Measurements from ENCODE around the gene CHD3.

The CHD3 gene

DNA sequence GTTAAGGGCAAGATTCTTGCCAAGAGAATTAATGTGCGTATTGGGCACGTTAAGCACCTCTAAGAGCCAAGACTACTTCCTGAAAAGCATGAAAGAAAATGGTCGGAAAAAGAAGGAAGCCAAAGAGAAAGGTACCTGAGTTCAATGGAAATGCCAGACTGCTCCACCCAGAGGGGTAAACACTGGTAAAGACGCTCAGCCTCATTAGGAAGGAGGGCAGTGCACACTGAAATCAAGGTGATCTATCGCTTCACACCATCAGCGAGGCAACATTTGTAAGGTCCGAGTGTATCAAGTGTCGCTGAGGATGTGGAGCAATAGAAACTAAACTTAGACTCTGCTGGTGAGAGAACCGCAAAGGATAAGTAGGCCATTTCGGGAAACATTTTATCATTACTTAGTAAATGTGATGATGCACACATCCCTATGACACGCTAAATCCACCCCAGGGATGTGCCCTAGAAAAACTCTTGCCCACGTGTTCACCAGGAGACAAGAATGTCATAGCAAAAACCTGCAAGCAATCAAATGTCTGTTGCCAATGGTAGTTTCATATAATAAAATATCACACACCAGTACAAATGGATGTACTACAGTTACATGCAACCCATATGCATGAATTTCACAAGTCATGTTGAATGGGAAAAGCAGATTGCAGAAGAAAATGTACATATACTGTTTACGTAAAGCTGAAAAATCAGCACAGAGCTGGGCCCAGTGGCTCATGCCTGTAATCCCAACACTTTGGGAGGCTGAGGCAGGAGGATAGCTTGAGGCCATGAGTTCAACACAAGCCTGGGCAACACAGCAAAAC lies 67.0 kb downstream of the CHD3 start:
- TF ChIP-seq CTCF (IDR thresholded peaks at IDR 0.05), result no peak

- TF ChIP-seq CTCF (IDR thresholded peaks at IDR 0.05), result no peak
Observed at GRCh38 chr17:7956228-7956965, 67.8 kb downstream of the CHD3 start.

DNA sequence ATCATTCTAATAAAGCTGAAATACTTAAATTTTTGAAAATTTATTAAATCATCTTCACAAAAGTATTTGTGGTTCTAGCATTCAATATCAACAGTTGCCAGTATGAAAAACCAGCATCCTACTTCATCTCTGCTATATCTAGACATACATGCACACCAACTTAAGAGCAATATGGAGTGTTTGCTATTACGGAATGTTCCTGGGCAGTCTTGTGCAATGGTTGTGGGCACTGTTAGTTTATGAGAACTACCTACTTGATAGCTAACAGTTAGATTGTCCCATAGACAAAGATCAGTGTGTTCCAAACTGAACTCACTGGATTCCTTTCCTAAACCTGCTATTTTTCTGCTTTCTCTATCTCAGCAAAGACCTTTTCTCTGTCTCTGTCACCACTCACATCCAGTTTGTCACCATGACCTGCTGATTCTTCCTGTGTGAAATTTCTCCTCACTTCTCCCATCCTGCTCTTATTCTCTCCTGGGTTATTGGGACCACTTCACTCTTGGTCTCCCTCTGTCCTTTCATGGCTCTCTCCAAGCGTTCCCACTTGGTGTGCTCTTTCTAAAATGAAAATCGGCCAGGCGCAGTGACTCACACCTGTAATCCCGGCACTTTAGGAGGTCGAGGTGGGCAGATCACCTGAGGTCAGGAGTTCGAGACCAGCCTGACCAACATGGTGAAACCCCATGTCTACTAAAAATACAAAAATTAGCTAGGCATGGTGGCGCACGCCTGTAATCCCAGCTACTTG lies 71.1 kb downstream of the CHD3 start:
- no peak for TF ChIP-seq CTCF (IDR thresholded peaks at IDR 0.05)

DNA sequence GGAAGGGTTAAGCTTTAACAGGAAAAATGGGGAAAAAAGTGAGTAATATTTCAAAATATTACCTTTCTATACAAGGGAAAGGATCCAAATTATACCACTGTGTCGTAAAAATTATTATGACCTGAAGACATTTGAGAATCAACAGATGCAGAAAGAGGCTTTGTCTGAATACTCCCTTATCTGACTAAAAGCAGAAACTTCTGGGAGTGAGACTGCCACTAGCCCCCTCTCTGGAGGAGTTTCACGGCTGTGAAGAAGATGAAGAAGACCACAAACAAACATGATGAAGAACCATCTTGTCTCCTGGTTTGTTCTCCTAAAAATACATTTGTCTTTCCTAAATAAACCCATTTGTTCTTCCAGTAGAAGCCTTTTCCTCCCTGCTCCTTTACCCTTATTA lies 72.8 kb downstream of the CHD3 start:
- no peak for TF ChIP-seq CTCF (IDR thresholded peaks at IDR 0.05)
